GM19351 (cell line): ENCODE measurements around the gene BNIP5.

Experiments
- ATAC-seq: cut with Tn5 transposase; IDR thresholded peaks from one replicate; pipeline ENCODE4 v1.9.1; 2021; ENCODE audit warnings: mild to moderate bottlenecking, moderate library complexity; ENCODE audit not compliant: unreplicated experiment

The BNIP5 gene

GRCh38 chr6:36326356-36326995 is 10.2 kb downstream of the BNIP5 start:
- no peak for ATAC-seq

GRCh38 chr6:36324715-36325114 is 12.0 kb downstream of the BNIP5 start:
- ATAC-seq: no peak

- ATAC-seq: no peak
Observed at GRCh38 chr6:36324191-36324590, 12.5 kb downstream of the BNIP5 start.

GRCh38 chr6:36323062-36323461 is 13.6 kb downstream of the BNIP5 start:
- ATAC-seq: no peak

- no peak for ATAC-seq
Observed at GRCh38 chr6:36322591-36322990, 14.1 kb downstream of the BNIP5 start.

- ATAC-seq: no peak
Observed at GRCh38 chr6:36320475-36320874, 16.2 kb downstream of the BNIP5 start.

- ATAC-seq: no peak
Observed at GRCh38 chr6:36319821-36320220, 16.9 kb downstream of the BNIP5 start.

GRCh38 chr6:36319436-36319762 is 17.3 kb downstream of the BNIP5 start:
- ATAC-seq: no peak

- no peak for ATAC-seq
Observed at GRCh38 chr6:36318690-36319435, 17.8 kb downstream of the BNIP5 start.

GRCh38 chr6:36317623-36318022 is 19.1 kb downstream of the BNIP5 start:
- no peak for ATAC-seq

- ATAC-seq: no peak
Observed at GRCh38 chr6:36315921-36316320, 20.8 kb downstream of the BNIP5 start.

GRCh38 chr6:36314221-36315014 is 22.3 kb downstream of the BNIP5 start:
- no peak for ATAC-seq

GRCh38 chr6:36313649-36313936 is 23.1 kb downstream of the BNIP5 start:
- no peak for ATAC-seq

GRCh38 chr6:36312854-36313648 is 23.6 kb downstream of the BNIP5 start:
- ATAC-seq: peak; percentile 65

GRCh38 chr6:36309900-36310299 is 26.8 kb downstream of the BNIP5 start:
- ATAC-seq: no peak

GRCh38 chr6:36309203-36309602 is 27.5 kb downstream of the BNIP5 start:
- no peak for ATAC-seq

GRCh38 chr6:36308514-36308913 is 28.2 kb downstream of the BNIP5 start:
- ATAC-seq: no peak

GRCh38 chr6:36306375-36306774 is 30.3 kb downstream of the BNIP5 start:
- no peak for ATAC-seq

GRCh38 chr6:36305885-36306284 is 30.8 kb downstream of the BNIP5 start:
- ATAC-seq: no peak

GRCh38 chr6:36302227-36302976 is 34.3 kb downstream of the BNIP5 start:
- peak; percentile 83 for ATAC-seq

- no peak for ATAC-seq
Observed at GRCh38 chr6:36301781-36302180, 34.9 kb downstream of the BNIP5 start.
